ENCODE results near the gene UNC79. TPM values are rescaled to one million over a fixed set of nuclear protein-coding genes. Genes with fewer than 3 reads are reported as not detected.
A peak's percentile ranks its signal among the peaks of the same experiment; 100 is the strongest.
"Not testable (repeated sequence)": the region's sequence is repeated elsewhere in the genome, so short reads cannot be mapped to it uniquely, and the experiment has no call there.

UNC79 gene
- 0.29 TPM in 1 of 2 replicates, not detected in the other for total RNA-seq

- no peak for DNase-seq (ENCODE audit: low read depth)
- TF ChIP-seq CTCF (conservative IDR thresholded peaks at IDR 0.05; ENCODE audit: low read depth, low read length) = no peak
- H3K4me3 ChIP-seq (ENCODE audit: low read depth, low read length) = peak within 1 kb of the TSS; percentile 61
Observed at GRCh38 chr14:93430315-93431035, at the start of gene UNC79. Gene UNC79, plus strand, starts transcription at chr14:93430939. Its CDS starts 91 bp downstream, at chr14:93431030.

- H3K4me3 ChIP-seq (ENCODE audit: low read depth, low read length) = no peak overlapping the region
- TF ChIP-seq CTCF (conservative IDR thresholded peaks at IDR 0.05; ENCODE audit: low read depth, low read length) = no peak
- no peak for DNase-seq (ENCODE audit: low read depth)
Observed at GRCh38 chr14:93381644-93382043, 49.1 kb upstream of the UNC79 start.

- DNase-seq (ENCODE audit: low read depth); H3K4me3 ChIP-seq (ENCODE audit: low read depth, low read length): not testable (repeated sequence)
Observed at GRCh38 chr14:93384256-93384655, 46.5 kb upstream of the UNC79 start.

GRCh38 chr14:93395231-93395630 is 35.5 kb upstream of the UNC79 start:
- TF ChIP-seq CTCF (conservative IDR thresholded peaks at IDR 0.05; ENCODE audit: low read depth, low read length) = no peak
- no peak for DNase-seq (ENCODE audit: low read depth)

GRCh38 chr14:93396456-93396855 is 34.3 kb upstream of the UNC79 start:
- no peak for DNase-seq (ENCODE audit: low read depth)

More at GRCh38 chr14:93395231-93395630, 35.5 kb upstream of the UNC79 start:
- no peak overlapping the region for H3K4me3 ChIP-seq (ENCODE audit: low read depth, low read length)

GRCh38 chr14:93398491-93398890 is 32.2 kb upstream of the UNC79 start:
- H3K4me3 ChIP-seq (ENCODE audit: low read depth, low read length) = no peak overlapping the region
- DNase-seq (ENCODE audit: low read depth) = no peak
- TF ChIP-seq CTCF (conservative IDR thresholded peaks at IDR 0.05; ENCODE audit: low read depth, low read length) = no peak

More at GRCh38 chr14:93396456-93396855, 34.3 kb upstream of the UNC79 start:
- no peak for TF ChIP-seq CTCF (conservative IDR thresholded peaks at IDR 0.05; ENCODE audit: low read depth, low read length)
- H3K4me3 ChIP-seq (ENCODE audit: low read depth, low read length) = no peak overlapping the region

GRCh38 chr14:93402951-93403350 is 27.8 kb upstream of the UNC79 start:
- no peak overlapping the region for H3K4me3 ChIP-seq (ENCODE audit: low read depth, low read length)
- no peak for TF ChIP-seq CTCF (conservative IDR thresholded peaks at IDR 0.05; ENCODE audit: low read depth, low read length)
- no peak for DNase-seq (ENCODE audit: low read depth)
